Measurements from ENCODE around the gene PKP4.

The PKP4 gene

DNA sequence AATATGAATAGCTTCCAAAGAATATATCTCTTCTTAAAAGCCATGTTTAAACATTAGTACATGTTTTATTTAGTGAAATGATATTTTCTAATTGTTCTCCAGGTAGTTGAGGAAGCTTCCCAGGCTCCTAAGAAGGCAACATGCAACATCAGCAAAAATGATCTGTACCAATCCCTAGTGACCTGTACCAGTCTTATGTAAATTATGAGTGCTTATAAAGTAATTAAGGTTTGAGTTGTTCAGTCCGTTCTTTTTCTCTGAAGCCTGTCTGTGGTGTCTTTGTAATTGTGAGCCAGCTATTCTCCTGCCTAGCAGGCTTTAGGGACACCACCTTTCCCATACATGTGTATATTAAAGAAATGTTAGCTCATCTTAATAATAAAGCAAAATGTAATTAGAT lies 98.2 kb downstream of the PKP4 start:
- DNase-seq: no peak

- no peak for DNase-seq
These were observed 99.4 kb downstream of the PKP4 start for GRCh38 chr2:158556124-158556523.

DNA sequence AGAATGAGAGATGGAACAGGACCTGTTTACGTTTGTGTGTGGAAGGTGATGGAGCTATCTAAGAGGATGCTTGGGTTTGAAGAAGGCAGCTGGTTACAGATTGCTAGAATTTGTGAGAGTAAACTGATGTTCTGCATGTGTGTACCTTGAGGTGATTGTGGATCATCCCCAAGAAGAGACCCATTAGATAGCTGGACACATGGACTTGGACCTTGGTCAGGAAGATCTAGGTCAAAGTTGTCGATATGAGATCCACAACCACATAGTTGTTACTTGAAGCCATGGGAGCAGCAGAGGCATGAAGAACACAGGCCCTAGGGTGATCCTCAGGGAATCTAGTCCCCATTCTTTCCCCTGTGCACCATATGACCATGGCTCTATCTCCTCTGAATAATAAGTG lies 101.0 kb downstream of the PKP4 start:
- DNase-seq: no peak

DNA sequence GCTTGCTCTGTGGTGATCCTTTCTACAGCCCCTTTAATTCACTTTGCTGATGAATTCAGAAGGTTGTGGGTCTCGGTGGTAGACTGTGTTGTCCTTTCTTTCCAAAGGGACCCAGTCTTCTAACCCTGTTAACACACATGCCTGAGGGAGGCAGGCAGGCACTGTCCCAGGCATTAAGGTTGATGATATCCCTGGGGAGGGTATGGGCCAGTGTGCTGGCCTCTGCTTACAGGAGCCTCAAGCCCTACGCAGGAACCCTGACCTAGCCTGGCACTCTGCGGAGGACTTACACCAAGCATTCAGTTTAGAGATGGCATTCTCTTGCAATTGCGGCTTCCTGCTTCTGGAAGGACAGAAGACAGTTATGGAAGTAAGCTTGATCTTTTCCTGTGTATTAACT lies 102.5 kb downstream of the PKP4 start:
- DNase-seq: no peak

DNA sequence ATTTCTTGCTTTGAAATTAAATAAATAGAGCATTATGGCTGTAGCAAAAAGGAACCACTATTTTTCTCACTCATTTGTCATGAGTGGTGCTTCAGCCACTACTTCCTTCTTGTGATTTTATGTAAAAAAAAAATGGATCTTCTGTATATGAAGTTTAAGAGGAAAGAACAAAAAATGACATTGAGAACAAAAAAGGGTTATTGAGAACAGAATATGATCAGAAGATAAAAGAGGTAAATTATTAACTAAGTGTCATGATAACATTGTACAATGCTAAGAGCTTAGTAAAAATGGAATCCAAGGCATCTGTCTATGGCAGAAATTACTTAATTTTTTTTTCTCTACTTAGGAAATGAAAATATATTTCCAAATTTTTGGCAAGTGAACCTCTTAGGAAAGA lies 103.5 kb downstream of the PKP4 start:
- DNase-seq: no peak

- no peak for DNase-seq
These were observed 104.3 kb downstream of the PKP4 start for GRCh38 chr2:158561054-158561453.

GRCh38 chr2:158567208-158567607 lies 110.5 kb downstream of the PKP4 start:
- no peak for DNase-seq

- DNase-seq: no peak
These were observed 112.5 kb downstream of the PKP4 start for GRCh38 chr2:158569284-158569683.

GRCh38 chr2:158570869-158571268 lies 114.1 kb downstream of the PKP4 start:
- no peak for DNase-seq

DNA sequence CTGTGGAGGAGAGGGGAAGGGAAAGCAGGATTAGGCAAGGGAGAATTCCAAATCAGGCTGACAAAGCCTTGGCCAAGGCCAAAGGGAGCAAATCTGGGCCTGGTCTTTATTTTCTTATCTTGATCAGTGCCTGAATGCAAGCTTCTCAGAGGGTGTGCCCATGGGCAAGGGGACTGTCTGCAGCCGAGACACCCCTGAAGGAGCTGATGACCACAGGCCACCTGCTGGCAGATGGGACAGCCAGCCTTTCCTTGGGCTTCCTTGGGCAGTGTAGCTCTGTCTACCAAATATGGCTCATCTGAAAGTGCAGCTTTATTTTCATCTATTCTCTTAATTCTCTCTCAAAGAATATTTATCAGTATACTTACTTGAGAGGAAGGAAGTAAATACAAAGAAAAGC lies 117.0 kb downstream of the PKP4 start:
- DNase-seq: no peak

DNA sequence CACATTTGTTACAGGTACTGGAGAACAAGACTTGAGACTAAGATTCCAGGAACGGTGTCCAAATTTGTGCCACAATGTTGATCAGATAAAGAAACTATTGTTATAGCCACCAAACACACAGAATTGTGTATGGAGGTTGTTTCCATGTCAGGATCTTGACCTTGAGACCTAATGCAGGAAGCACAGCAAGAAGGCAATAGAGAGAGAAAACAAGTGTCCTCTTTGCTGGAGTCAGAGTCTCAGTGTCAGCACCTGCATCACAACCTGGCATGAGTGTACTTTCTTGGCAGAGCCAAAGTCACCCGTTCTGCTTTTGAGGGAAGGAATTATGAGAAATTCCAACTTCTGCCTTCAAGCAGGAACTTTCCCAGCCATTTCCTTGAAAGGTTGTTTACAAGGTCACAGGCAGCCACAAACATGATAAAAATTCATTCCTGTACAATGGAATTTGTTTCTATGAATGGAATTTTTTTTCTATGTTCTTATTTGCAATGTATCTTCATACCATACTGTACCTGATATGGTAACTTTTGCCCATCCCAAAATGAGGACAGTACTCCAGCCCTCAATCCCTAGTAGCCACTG lies 118.4 kb downstream of the PKP4 start:
- no peak for DNase-seq

GRCh38 chr2:158577141-158577540 lies 120.4 kb downstream of the PKP4 start:
- no peak for DNase-seq

GRCh38 chr2:158578703-158579330 lies 122.1 kb downstream of the PKP4 start:
- DNase-seq: no peak

- no peak for DNase-seq
These were observed 123.2 kb downstream of the PKP4 start for GRCh38 chr2:158579928-158580327.

DNA sequence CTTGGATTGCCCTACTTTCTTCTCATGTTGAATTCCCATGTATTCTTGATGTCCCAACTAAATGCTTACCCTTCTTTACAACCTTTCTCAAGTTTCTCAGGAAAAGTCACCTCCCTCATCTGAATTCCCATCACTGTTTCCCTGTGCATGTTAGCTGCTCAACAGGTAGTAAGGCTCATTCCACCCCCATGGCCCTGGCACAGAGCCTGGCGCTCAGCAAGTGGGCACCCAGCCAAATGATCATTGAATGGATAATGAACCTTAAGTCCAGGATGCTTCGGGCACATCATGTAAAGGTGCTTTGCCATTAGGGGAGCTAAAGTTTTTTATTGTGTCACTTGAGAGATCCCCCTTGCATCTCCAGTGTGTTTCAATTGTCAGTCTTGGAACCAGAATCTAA lies 124.0 kb downstream of the PKP4 start:
- no peak for DNase-seq

DNA sequence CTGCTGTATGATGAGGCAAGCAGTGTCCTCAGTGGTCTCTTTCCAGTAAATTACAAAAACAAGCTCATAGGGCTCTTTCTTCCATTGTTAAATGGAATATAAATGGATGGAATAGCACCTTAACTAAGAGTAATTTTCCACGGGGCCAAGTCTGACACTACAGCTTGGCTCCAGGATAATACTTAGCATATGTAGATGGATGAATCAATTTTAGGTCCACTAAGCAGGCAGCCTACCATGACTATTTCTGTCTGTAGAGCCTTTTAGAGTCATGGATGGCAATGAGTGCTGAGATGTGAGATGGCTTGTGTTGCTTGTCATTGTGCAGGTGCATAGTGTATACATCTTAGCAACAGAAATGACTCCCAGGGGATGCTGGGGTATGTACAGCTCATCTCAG lies 125.9 kb downstream of the PKP4 start:
- DNase-seq: no peak

- DNase-seq: no peak
These were observed 127.2 kb downstream of the PKP4 start for GRCh38 chr2:158583923-158584322.

DNA sequence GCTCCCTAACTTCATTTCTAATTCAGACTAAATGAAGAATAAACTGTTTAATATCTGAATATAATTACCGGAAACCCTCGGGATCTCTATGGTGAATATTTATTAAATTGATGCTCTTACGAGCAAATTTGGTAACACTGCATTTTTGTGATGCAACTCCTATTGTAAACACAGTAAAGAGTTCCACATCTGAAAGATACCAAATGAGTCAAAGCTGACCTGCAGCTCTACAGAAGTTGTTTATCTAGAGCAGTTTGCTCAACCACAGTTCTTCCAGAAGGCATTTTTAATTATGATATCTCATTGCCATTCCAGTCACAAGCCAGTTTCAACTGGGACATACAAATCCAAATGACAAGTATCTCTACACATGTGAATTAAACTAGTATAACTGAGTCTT lies 129.7 kb downstream of the PKP4 start:
- no peak for DNase-seq

DNA sequence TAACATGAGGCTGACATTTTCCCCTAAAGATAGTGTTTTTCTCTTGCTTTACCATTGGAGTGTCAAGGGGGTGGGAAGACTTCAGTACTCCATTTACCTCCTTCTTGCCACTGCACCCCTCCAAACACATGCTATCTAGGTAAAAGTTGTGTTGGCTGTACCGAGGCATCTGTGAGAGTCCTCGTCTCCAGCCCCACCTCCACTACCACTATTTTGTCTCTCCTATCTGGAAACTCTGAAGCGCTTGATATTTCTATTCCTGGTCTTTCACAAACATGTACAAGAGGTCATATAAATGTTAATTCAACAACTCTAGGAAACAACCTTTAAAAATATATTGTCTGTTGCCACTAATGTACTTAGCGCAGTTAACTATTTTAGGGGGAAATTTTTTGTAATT lies 132.6 kb downstream of the PKP4 start:
- DNase-seq: no peak

DNA sequence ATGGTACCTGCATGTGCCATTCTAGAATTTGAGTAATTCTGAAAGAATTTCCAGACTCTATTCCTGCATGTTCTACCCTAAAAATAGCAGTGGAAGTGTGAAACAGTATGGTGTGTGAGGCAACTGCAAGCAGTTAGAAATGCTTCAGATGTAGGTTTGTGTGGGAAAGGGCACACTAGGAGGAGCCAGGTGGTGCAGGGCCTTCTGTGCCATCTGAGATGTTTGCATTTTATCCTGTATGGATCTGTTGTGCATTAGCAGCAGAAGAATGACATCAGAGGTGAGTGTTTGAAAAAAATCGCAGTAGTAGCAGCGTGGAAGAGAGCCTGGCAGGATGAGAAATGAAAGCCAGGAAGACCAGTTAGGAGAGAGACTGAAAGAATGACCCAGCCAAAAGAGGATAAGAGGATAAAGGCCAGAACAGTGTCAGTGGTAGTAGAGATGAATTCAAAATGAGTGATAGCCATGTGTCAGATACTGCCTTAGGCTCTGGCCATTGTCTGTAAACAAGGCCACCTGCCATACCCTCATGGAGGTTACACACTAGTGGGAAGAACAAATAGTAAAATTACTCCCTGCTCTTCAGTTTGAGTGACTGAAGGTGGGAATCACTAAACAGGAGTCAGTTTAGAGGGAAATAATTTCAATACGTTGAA lies 142.2 kb downstream of the PKP4 start:
- no peak for DNase-seq

DNA sequence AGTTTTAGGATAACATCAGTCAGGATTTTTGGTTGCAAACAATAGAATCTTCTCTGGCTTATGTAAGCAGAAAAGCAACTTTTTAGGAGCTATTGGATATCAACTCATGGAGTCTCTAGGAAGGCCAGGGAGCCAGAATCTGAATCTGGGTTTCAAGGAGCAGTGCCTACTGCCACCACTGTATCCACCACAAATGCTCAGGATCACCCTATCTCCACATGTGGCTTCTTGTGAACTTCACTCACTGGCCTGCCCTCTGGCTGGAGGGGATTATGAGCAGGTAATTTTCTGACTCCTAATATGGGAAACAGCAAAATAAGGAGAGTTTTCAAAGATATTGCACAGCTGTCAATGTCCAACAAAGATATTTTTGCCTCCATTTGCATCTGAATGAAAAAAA lies 142.9 kb downstream of the PKP4 start:
- no peak for DNase-seq

- DNase-seq: no peak
These were observed 143.5 kb downstream of the PKP4 start for GRCh38 chr2:158600155-158600802.

DNA sequence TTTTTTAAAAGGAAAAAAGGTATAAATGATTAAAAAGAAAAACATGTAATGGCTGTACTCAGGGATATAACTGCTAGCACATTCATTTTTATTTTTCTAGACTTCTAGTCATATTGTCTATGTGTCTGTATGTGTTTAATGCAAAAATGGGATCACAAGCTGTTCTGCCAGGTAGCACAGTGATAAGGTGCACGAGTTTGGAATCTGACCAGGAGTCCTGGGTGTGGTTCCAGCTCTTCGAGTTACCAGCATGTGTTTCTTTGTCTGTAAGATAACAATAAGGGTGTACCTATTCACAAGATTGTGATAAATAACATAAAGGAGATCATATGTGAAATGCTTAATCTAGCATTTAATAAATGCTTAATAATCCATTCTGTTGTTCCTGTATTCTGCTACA lies 145.3 kb downstream of the PKP4 start:
- no peak for DNase-seq

DNA sequence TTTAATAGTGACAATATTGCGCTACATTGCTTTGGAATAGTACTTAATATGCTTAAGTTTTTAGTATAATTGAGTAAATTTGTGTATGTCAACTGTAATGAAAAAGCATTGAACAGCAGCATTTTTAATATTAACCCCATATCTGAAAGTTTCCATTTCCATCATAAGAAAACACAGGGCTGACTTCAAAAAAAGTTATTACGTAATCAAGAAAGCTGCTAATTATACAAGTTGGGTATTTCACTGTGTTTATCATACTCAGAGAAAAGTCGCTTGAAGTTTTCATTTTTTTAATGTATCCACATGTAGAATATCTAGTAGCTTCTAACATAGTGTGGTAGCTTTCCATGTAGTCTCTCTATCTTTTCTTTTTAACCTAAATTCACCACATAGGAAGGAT lies 146.5 kb downstream of the PKP4 start:
- no peak for DNase-seq
